Epithelial cell of proximal tubule (primary cell): Measurements from ENCODE around the gene C22orf23. TPM values are rescaled to one million over a fixed set of nuclear protein-coding genes. Genes with fewer than 3 reads are reported as not detected.

ENCODE experiments used
- DNase-seq: peaks from one replicate; pipeline ENCODE4 v3.0.0-alpha.2; 2011; ENCODE audit warnings: low read depth
- H3K4me3 ChIP-seq: 2 replicates; pipeline ENCODE4 v1.5.1; 2011; ENCODE audit warnings: low read depth, mild to moderate bottlenecking, low read length
- total RNA-seq: library from RNA; depleted of rRNA; stranded (reverse); fragments of >200 nt; gene quantifications from 2 replicates; pipeline ENCODE4 v1.2.3, GENCODE V29; 2015
- TF ChIP-seq, protein P1 (sequence below): conservative IDR thresholded peaks from 2 replicates; pipeline ENCODE4 v1.5.1; 2012; ENCODE audit warnings: low read depth, mild to moderate bottlenecking, low read length

The C22orf23 gene
- total RNA-seq, 1 donor from 2014 or later: not detected

DNA sequence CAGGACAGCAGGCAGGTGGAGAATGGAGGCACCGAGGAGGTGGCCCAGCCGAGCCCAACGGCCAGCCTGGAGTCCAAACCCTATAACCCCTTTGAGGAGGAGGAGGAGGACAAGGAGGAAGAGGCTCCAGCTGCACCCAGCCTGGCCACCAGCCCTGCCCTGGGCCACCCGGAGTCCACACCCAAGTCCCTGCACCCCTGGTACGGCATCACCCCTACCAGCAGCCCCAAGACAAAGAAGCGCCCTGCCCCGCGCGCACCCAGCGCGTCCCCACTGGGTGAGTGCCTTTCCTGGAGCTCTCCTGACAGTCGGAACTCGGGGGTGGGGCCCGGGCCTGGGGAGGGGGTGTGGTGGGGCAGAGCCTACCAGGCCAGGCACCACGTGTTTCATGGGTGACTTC is 27.6 kb downstream of the C22orf23 start:
- TF ChIP-seq, protein P1, sequence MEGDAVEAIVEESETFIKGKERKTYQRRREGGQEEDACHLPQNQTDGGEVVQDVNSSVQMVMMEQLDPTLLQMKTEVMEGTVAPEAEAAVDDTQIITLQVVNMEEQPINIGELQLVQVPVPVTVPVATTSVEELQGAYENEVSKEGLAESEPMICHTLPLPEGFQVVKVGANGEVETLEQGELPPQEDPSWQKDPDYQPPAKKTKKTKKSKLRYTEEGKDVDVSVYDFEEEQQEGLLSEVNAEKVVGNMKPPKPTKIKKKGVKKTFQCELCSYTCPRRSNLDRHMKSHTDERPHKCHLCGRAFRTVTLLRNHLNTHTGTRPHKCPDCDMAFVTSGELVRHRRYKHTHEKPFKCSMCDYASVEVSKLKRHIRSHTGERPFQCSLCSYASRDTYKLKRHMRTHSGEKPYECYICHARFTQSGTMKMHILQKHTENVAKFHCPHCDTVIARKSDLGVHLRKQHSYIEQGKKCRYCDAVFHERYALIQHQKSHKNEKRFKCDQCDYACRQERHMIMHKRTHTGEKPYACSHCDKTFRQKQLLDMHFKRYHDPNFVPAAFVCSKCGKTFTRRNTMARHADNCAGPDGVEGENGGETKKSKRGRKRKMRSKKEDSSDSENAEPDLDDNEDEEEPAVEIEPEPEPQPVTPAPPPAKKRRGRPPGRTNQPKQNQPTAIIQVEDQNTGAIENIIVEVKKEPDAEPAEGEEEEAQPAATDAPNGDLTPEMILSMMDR: no peak
- H3K4me3 ChIP-seq: no peak overlapping the region
- DNase-seq: no peak

DNA sequence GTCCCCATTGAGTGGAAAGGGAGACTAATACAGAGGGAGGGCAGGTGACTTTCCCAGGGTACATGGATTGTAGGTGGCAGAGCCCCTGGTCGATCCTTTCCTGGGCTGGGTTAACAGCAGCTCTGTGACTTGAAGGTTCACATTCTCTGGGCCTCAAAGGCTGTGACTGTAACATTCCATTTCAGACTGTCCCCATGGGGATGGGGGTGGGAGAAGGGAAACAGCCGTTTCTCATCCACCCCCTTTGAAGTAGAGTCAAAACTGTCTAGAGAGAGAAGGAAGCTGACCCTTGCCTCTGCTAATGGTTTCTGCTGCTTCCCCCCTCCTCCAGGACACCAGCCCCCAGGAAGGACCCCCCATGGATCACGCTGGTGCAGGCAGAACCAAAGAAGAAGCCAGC is 28.1 kb downstream of the C22orf23 start:
- no peak for DNase-seq
- TF ChIP-seq, protein P1: no peak
- no peak overlapping the region for H3K4me3 ChIP-seq

DNA sequence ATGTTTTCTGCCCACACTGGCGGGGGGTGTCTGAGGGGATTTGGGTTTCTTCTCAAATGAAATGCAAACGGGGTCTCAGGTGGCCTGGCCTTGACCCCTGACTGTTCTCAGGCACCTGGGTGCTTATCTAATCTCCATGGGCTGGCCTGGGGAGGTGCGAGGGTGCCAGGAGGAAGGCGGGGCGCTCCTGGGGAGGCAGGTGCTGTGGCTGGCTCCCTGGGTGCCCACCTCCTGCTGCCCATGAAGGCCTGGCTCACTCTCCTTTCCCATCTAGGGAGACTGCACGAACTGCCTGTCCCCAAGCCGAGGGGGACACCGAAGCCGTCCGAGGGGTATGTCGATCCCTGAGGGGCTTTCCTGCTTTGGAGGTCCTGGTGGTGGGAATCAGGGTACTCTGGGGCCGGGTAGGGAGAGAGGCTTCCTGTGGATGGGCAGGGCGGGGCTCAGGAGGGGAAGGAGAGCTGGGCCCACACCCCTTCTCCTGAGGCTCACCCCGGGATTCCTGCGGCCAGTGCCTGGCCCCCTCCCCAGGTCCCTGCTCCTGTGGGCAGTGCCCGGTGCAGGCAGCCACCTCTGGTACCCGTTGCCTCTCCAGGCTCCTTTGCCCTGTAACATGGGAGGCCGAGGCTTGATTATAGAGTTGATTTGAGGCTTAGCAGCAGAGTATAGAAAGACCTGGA is 28.9 kb downstream of the C22orf23 start:
- DNase-seq: no peak
- TF ChIP-seq, protein P1: no peak
- H3K4me3 ChIP-seq: no peak overlapping the region

DNA sequence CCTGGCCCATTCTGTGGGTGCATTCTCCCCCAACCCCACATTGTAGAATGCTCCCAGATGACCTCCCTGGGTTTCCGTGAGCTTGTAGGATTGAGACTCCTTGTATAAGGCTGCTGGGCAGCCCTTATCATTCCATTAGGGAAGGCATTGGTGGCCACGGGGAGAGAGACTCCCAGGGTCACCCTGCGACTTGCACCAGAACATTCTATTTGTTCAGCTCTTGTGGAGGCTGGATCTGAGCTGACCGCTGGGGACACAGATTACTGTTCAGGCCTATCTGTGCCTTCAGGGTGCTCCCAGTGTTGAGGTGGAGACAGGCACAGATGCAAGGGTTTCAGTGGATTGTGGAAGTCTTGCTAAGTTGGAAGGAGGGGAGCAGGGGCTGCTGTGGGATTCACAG is 29.5 kb downstream of the C22orf23 start:
- no peak overlapping the region for H3K4me3 ChIP-seq
- DNase-seq: no peak
- TF ChIP-seq, protein P1: no peak

DNA sequence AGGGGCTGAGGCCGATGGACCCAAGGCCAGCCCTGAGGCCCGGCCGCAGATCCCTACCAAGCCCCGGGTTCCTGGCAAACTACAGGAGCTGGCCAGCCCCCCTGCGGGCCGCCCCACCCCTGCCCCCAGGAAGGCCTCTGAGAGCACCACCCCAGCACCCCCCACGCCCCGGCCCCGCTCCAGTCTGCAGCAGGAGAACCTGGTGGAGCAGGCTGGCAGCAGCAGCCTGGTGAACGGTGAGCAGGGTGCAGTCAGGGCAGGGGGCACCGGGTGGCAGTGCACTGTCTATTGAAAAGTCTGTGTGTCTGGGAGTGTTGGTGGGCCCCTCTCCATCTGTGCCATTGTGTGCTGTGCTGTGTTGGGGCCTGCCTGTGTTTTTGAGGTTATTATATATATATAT is 31.2 kb downstream of the C22orf23 start:
- DNase-seq: no peak
- TF ChIP-seq, protein P1: no peak
- H3K4me3 ChIP-seq: no peak overlapping the region

DNA sequence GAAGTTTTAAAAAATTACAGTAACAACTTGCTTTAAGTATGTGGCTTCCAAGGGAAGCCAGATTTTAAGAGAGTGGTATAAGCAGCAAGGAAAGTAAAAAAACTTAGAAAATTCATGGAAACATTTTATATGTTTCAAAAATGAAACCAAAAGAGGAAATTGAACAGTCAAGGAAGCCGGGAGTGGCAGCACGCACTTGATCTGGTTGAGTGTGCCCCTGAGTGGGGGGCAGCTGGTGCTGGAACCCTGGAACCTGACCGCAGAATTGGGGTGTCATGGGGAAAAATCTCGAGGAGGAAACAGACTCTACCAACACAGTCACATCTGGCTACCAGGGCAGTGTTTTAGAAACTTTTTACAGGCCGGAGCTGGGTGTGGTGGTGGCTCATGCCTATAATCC is 33.3 kb downstream of the C22orf23 start:
- TF ChIP-seq, protein P1: no peak
- DNase-seq: no peak
- H3K4me3 ChIP-seq: no peak overlapping the region
